K562 (cell line): Measurements from ENCODE around the gene NSUN3. TPM values are rescaled to one million over a fixed set of nuclear protein-coding genes. Genes with fewer than 3 reads are reported as not detected.

Experiments
- BDP1 ChIP-seq: IDR thresholded peaks from 3 replicates; pipeline ENCODE4 v1.6.1; 2011; ENCODE audit not compliant: insufficient read length, insufficient read depth
- CCAR2 ChIP-seq: fragments of 200-400 bp; formaldehyde crosslinking; IDR thresholded peaks from 2 replicates; pipeline ENCODE4 v1.6.1; 2017; ENCODE audit warnings: mild to moderate bottlenecking, low read depth, low read length
- E2F3 ChIP-seq: fragments of 250-450 bp; sonication (Bioruptor Pico); IDR thresholded peaks from 2 replicates; pipeline ENCODE4 v1.4.0; 2020; ENCODE audit warnings: mild to moderate bottlenecking
- E2F4 ChIP-seq: sonication (generic); formaldehyde crosslinking; IDR thresholded peaks from 2 replicates; pipeline ENCODE4 v1.8.0; 2022; ENCODE audit warnings: mild to moderate bottlenecking, low read depth, missing genetic modification reagents
- HLTF ChIP-seq: fragments of 450-650 bp; IDR thresholded peaks from 2 replicates; pipeline ENCODE4 v1.6.1; 2016
- HNRNPK ChIP-seq: fragments of 200-400 bp; formaldehyde crosslinking; IDR thresholded peaks from one replicate; pipeline ENCODE4 v1.6.1; 2018; ENCODE audit warnings: mild to moderate bottlenecking, low read depth, low read length; ENCODE audit not compliant: poor library complexity, severe bottlenecking
- HNRNPUL1 ChIP-seq: fragments of 200-400 bp; formaldehyde crosslinking; IDR thresholded peaks from 2 replicates; pipeline ENCODE4 v1.6.1; 2017; ENCODE audit warnings: low read length
- KDM4B ChIP-seq, 2 experiments: fragments of 450-650 bp in 1 of 2; sonication (generic) in 1 of 2; IDR thresholded peaks; 2 replicates each; pipeline ENCODE4 v1.6.1; 2016 to 2017; ENCODE audit warnings: borderline replicate concordance in 2 of 2, antibody characterized with exemption in 1 of 2, low read depth in 1 of 2, mild to moderate bottlenecking in 1 of 2
- KLF16 ChIP-seq: IDR thresholded peaks from 2 replicates; pipeline ENCODE4 v1.6.1; 2016; ENCODE audit warnings: antibody characterized with exemption
- NCOA2 ChIP-seq, 2 experiments: fragments of 450-650 bp; IDR thresholded peaks; 2 replicates each; pipeline ENCODE4 v1.6.1; 2018; ENCODE audit warnings: mild to moderate bottlenecking in 2 of 2, moderate library complexity in 1 of 2; ENCODE audit not compliant: partially characterized antibody in 2 of 2
- NFATC3 ChIP-seq: fragments of 450-650 bp; IDR thresholded peaks from 2 replicates; pipeline ENCODE4 v1.6.1; 2017; ENCODE audit warnings: mild to moderate bottlenecking
- NFE2L1 ChIP-seq: fragments of 450-650 bp; IDR thresholded peaks from 2 replicates; pipeline ENCODE4 v1.6.1; 2016; ENCODE audit warnings: missing genetic modification characterization, low read depth, mild to moderate bottlenecking, missing compliant biosample characterization, moderate library complexity, borderline replicate concordance
- NR2C1 ChIP-seq, 2 experiments: fragments of 450-650 bp; IDR thresholded peaks; 2 replicates each; pipeline ENCODE4 v1.6.1; 2017; ENCODE audit warnings: mild to moderate bottlenecking in 2 of 2, antibody characterized with exemption in 1 of 2, inconsistent platforms in 1 of 2, missing compliant biosample characterization in 1 of 2, missing genetic modification characterization in 1 of 2
- PCBP1 ChIP-seq: fragments of 200-400 bp; formaldehyde crosslinking; IDR thresholded peaks from 2 replicates; pipeline ENCODE4 v1.6.1; 2018; ENCODE audit warnings: mild to moderate bottlenecking, low read depth, low read length; ENCODE audit not compliant: poor library complexity, severe bottlenecking
- PPARD ChIP-seq: fragments of 250-450 bp; sonication (Bioruptor Pico); IDR thresholded peaks from 2 replicates; pipeline ENCODE4 v1.8.0; 2022; ENCODE audit warnings: inconsistent platforms, mild to moderate bottlenecking, moderate library complexity
- PREB ChIP-seq: sonication (generic); formaldehyde crosslinking; IDR thresholded peaks from 2 replicates; pipeline ENCODE4 v1.8.1; 2023; ENCODE audit warnings: mild to moderate bottlenecking, missing genetic modification reagents
- PTTG1 ChIP-seq: fragments of 450-650 bp; IDR thresholded peaks from 2 replicates; pipeline ENCODE4 v1.6.1; 2016; ENCODE audit warnings: low read depth, mild to moderate bottlenecking, missing genetic modification characterization, missing compliant biosample characterization
- SOX6 ChIP-seq: fragments of 450-650 bp; IDR thresholded peaks from 2 replicates; pipeline ENCODE4 v1.6.1; 2014; ENCODE audit warnings: mild to moderate bottlenecking
- STAG1 ChIP-seq: sonication (generic); formaldehyde crosslinking; IDR thresholded peaks from 2 replicates; pipeline ENCODE4 v1.5.0; 2020; ENCODE audit warnings: missing genetic modification reagents, borderline replicate concordance
- TCF15 ChIP-seq: fragments of 250-450 bp; sonication (Bioruptor Pico); IDR thresholded peaks from 2 replicates; pipeline ENCODE4 v1.8.0; 2022; ENCODE audit warnings: moderate library complexity, mild to moderate bottlenecking, inconsistent platforms
- UBTF ChIP-seq, 2 experiments: IDR thresholded peaks; 2 replicates each; pipeline ENCODE4 v1.6.1; 2012; ENCODE audit warnings: improper control_type of control experiment in 2 of 2, low read depth in 2 of 2, low read length in 2 of 2, borderline replicate concordance in 1 of 2
- YBX1 ChIP-seq: fragments of 450-650 bp; IDR thresholded peaks from 2 replicates; pipeline ENCODE4 v1.7.1; 2016; ENCODE audit warnings: mild to moderate bottlenecking
- ZFP30 ChIP-seq: fragments of 250-450 bp; sonication (Bioruptor Pico); IDR thresholded peaks from 2 replicates; pipeline ENCODE4 v1.8.0; 2022; ENCODE audit warnings: moderate library complexity, mild to moderate bottlenecking, inconsistent platforms, borderline replicate concordance
- ZNF12 ChIP-seq: sonication (generic); formaldehyde crosslinking; IDR thresholded peaks from 2 replicates; pipeline ENCODE4 v1.4.0; 2020; ENCODE audit warnings: mild to moderate bottlenecking, missing genetic modification reagents
- polyA plus RNA-seq, 8 experiments: library from polyadenylated mRNA; depleted of rRNA in 4 of 8; stranded (reverse) in 5 of 8; unstranded in 3 of 8; fragments of >200 nt; fragmentation: Nextera tagmentation in 2 of 8; fragmentation: Illumina TruSeq in 1 of 8; extraction: Ambion mirVana in 2 of 8; extraction: Trizol in 1 of 8; gene quantifications; 2 replicates each; pipeline versions ENCODE4 v1.2.1 to v1.2.3, GENCODE V29; 2011 to 2014; ENCODE audit warnings: inconsistent platforms in 1 of 8, missing spikeins in 1 of 8
- total RNA-seq, 7 experiments: library from RNA; depleted of rRNA in 6 of 7; stranded (reverse); fragments of >200 nt in 6 of 7; fragmentation: Illumina TruSeq in 2 of 7; extraction: Trizol in 2 of 7; gene quantifications; 2 replicates each; pipeline versions ENCODE4 v1.2.1 to v1.2.3, GENCODE V29; 2011 to 2021; ENCODE audit warnings: low replicate concordance in 1 of 7

Gene NSUN3
- total and polyA plus RNA-seq, 9 of the 15 experiments (the other 6 are each of a cell fraction or from before 2014, with no cell fraction given), result 4.4 to 12.3 (median 7.6) TPM

GRCh38 chr3:94062513-94063404 is at the start of gene NSUN3, which contains the start of gene DHFR2 (continued):
- TF ChIP-seq TCF15 (CRISPR knock-in tag) (no peak), SOX6 (no peak), STAG1 (CRISPR knock-in tag) (no peak), KDM4B (IDR thresholded peaks at IDR 0.05; ENCODE audit: borderline replicate concordance in 2 of 2, low read depth in 1 of 2) (no peak), ZFP30 (CRISPR knock-in tag) (no peak), YBX1 (no peak), PREB (CRISPR knock-in tag) (no peak), ZNF12 (CRISPR knock-in tag) (no peak), CCAR2 (no peak), KLF16 (no peak), PPARD (CRISPR knock-in tag) (no peak), NFATC3 (no peak), HNRNPUL1 (no peak), E2F3 (CRISPR knock-in tag) (no peak), NR2C1 (IDR thresholded peaks at IDR 0.05) (peak; percentile 43; the same call in 1 of the 2 replicates), NR2C1 (tag; IDR thresholded peaks at IDR 0.05) (peak; percentile 13; the same call in 1 of the 2 replicates), NCOA2 (IDR thresholded peaks at IDR 0.05; ENCODE audit: partially characterized antibody in 2 of 2) (no peak), HLTF (no peak), E2F4 (no peak), BDP1 (no peak), NFE2L1 (tag) (no peak), PCBP1 (no peak), PTTG1 (tag) (no peak), UBTF (IDR thresholded peaks at IDR 0.05; ENCODE audit: borderline replicate concordance in 1 of 2, low read depth in 2 of 2, low read length in 2 of 2) (peak in 1 of 2 experiments; percentile 52; a peak in 1 of 4 replicates), HNRNPK (no peak)
